Sciatic nerve (tissue), 2 donors: ENCODE measurements around the gene XXYLT1. TPM values are rescaled to one million over a fixed set of nuclear protein-coding genes. Genes with fewer than 3 reads are reported as not detected.
A peak's percentile ranks its signal among the peaks of the same experiment; 100 is the strongest.
"Not testable (repeated sequence)": the region's sequence is repeated elsewhere in the genome, so short reads cannot be mapped to it uniquely, and the experiment has no call there.

ENCODE experiments used
- ATAC-seq: fragments of 200-7000 bp; cut with Tn5 transposase; one replicate; pipeline ENCODE4 v1.9.1; 2020; ENCODE audit warnings: mild to moderate bottlenecking, moderate library complexity
- DNase-seq: peaks from one replicate; pipeline ENCODE4 v3.0.0-alpha.2; 2020; ENCODE audit warnings: low spot score
- intact Hi-C: fragments of 100-400 bp; cut with DNase I; formaldehyde crosslinking; loops from one replicate; pipeline ENCODE4 v1.14.2; 2022
- total RNA-seq: library from RNA; stranded (reverse); fragmentation: NEBNext Ultra II Directional; extraction: Animal tissue kit (Norgen Biotek cat#: 25700); gene quantifications from one replicate; pipeline ENCODE4 v1.2.1, GENCODE V29; 2021
- donor health status: DM: no; HTN: no; CAD: no.
- donor health status: DM: no; HTN: no; CAD: no.

Gene XXYLT1
- total RNA-seq, 1 donor from 2014 or later = 11.0 TPM

DNA sequence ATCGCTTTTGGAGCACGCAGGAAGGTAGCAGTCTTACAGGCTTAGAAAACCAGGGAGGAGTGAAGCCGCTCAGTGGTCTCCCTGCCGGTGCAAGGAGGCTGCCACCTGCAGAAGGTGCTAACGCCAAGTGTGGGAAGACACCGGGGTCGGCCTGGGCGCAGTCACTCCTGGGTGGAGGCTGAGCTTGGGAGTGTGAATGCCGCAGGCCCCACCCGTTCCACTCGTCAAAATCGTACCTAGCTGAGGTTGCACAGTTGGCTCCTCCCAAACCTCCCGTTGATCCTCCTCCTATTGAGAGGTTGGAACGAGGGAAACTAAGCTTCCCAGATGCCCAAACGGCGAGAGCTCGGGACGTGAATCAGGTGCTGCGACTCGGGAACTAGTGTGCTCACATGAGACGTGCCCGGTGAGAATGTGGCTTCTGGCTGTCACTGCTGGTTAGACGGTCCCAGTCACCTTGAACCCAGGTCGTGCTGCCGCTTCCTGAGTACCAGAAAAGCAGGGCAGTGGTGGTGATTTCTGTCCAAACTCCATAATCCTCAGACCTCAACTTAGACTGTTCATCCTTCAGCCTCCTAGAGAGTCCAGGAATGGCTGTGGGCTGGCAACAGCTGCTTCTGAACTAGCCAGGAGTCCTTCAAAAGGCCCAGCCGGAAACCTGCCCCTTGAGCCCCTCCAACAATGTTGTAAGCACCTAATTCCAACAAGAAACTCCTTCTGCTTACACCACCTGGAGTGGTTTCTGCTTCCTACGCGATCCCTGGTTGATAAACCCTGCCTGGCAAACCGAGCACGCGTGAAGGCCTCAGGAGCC is 156.0 kb downstream of the XXYLT1 start:
- ATAC-seq (no peak), DNase-seq (no peak)
- intact Hi-C loops = loop anchor here (10.0 kb wide), 1 partner anchor 140 kb away; no protein-coding TSS in a partner anchor

DNA sequence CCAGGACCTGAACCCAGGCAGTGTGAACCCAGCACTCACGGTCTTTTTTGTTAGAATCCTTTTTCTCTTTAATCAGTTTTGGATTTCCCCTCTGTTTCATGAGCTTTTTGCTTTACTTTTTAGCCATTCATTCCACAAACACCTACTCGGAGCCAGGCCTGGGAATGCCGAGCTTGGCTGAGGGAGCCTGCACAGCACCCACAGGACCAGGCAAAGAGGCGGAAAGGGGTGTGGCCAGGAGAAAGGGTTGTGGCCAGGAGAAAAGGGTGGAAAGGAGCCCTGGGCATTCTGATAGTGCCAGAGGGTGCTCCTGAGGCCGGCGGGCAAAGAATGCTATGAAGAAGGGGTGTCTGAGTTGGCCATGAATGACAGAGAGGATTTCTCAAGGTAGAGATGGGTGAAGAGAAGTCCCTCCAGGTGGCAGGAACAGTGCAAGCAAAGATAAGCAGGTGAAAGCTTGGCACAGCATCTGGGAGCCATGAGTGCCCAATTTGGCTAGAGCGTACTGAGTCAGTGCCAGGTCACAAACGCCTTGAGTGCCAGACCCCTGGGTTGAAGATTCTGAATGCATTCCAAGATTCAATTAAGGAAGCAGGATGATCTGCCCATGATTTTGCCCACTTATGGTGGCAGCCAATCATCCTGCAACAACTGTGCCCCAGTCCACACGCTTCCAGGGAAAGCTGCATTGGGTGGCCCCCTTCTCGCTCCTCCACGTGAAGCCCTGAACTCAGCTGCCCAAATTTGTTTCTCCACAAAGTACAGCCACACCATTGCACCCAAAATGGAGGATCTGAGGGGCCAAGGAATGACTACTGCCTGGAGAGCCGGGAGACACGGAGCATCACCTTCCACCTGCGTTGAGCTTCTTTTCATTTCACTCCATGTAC is 157.2 kb downstream of the XXYLT1 start:
- ATAC-seq = no peak
- intact Hi-C loops = loop anchor here (10.0 kb wide), 1 partner anchor 141 kb away; no protein-coding TSS in a partner anchor
- no peak for DNase-seq

DNA sequence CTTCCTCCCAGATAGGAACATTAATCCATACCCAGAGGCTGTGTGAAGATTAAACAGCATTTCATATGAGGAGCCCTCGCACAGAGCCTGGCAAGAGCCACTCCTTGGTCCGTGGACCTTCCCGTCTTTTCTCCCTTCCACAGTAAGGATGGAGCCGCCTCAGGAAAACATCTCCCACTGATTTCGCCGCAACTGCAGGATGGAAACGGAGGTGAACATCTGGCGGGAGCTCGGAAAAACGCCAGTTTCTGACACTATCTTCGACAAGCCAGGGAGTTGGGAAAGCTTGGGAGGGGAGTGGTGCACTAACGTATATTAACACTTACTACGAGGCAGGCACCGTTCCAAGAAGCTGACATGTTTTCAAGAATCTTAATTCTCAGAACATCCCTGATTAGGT is 157.9 kb downstream of the XXYLT1 start:
- intact Hi-C loops = loop anchor here (10.0 kb wide), 1 partner anchor 142 kb away; no protein-coding TSS in a partner anchor
- no peak for DNase-seq
- ATAC-seq = no peak

DNA sequence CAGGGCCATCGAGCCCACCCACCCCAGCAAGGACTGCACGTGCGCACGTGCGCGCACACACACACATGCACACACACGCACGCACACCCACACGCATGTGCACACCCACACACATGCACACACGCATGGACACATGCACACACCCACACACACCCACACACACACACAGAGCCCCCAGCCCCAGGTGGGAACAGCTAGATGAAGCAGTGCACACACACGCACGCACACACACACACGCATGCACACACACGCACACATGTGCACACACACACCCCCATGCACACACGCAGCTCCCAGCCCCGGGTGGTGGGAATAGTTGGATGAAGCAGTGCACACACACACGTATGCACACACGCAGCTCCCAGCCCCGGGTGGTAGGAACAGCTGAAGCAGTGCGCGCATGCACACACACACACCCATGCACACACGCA is 158.6 kb downstream of the XXYLT1 start:
- DNase-seq (no peak), ATAC-seq (no peak)
- intact Hi-C loops = loop anchor here (10.0 kb wide), 1 partner anchor 142 kb away; no protein-coding TSS in a partner anchor

DNA sequence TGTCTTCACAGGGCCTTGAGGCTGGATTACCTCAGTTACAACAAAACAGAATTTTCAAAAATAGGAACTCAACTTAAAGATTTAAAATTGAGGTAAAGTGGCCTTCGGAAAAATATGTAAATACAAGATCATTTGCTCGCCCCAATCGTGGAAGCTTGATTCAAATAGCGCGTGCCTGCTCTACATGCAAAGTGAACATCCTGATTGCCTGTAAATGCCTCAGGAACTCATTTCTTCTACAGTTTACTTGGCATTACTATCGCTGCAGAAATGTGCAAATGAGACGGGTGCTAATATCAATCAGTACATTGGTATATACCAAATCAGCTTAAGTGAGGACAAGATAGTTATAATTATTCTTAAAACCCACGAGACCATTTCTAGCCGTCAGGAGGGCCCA is 159.2 kb downstream of the XXYLT1 start:
- DNase-seq (no peak), ATAC-seq (no peak)
- intact Hi-C loops = loop anchor here (10.0 kb wide), 1 partner anchor 143 kb away; no protein-coding TSS in a partner anchor

DNA sequence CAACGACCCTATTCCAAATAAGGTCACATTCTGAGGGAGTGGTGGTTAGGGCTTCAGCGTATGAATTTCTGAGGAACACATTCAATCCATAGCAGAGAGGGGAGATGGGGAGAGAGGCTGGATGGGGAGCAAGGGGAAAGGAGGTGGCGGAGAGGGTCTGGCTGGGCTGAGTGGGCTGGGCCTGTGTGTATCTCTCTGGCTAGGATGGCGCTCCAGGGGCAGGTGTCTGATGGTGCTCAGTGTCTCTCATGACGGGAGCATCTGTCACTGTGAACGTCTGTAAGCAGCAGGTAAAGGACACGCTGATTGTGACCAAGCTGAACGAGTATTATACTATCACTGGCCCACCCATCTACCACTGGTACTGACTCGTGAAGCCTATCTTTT is 159.6 kb downstream of the XXYLT1 start:
- DNase-seq (no peak), ATAC-seq (peak; percentile 10)
- intact Hi-C loops = loop anchor here (10.0 kb wide), 1 partner anchor 143 kb away; no protein-coding TSS in a partner anchor

DNA sequence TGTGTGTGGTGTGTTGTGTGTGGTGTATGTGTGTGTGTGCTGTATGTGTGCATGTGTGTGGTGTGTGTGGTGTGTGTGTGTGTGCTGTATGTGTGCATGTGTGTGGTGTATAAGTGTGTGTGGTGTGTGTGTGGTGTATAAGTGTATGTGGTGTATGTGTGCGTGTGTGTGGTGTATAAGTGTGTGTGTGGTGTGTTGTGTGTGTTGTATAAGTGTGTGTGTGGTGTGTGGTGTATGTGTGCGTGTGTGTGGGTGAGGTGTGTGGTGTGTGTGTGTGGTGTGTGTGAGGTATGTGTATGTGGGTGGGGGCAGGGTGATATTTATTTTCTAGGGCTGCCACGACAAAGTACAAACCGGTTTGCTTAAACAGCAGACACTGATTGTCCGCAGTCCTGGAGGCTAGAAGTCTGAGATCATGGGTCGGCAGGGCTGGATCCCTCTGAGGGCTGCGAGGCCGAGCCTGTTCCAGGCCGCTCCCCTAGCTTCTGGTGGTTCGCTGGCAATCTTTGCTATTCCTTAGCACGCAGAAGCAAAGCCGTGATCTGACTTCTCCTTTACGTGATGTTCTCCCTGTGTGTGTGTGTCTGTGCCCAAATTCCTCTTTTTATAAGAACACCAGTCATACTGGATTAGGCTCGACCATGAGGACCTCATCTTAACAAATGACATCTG is 160.2 kb downstream of the XXYLT1 start:
- DNase-seq (peak; percentile 74), ATAC-seq (peak; percentile 93)
- intact Hi-C loops = loop anchor here (10.0 kb wide), 1 partner anchor 144 kb away; no protein-coding TSS in a partner anchor

DNA sequence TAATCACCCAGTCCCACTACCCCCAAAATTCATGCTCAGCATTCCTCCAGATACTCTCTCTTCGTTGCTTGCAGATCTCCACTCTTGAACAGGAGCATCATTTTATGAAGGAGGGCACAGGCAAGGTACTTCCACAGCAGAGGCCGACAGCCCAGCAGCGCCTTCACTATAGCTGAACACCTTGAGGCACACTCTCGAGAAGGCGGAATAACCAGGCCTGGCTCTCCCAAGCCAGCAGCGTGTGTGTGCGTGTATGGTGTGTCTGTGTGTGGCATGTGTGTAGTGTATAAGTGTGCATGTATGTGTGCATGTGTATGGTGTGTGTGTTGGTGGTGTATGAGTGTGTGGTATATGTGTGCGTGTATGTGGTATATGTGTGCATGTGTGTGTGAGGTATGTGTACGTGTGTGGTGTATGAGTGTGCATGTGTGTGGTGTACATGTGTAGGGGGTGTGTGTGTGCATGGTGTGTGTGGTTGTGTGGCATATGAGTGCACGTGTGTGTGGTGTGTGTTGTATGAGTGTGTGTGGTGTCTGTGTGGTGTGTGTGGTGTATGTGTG is 161.8 kb downstream of the XXYLT1 start:
- DNase-seq = peak; percentile 32
- ATAC-seq = no peak
- intact Hi-C loops = no loop called here

DNA sequence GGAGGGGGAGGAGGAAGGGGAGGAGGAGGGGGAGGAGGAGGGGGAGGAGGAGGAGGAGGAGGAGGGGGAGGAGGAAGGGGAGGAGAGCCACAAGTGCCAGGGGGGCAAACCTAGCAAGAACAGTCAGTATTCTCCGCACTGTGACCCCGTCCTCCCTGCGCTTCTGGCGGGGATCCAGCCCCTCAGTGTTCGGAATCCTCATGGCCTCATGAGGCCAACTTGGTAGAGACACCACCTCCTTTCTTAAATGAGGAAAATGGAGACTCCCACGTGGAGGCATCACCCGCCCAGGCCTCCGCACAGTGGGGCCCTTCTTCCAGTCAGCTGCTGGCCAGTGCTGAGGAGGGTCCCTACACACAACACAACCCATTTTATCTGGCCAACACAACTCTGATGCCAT is 163.4 kb downstream of the XXYLT1 start:
- DNase-seq (no peak), ATAC-seq (no peak)
- intact Hi-C loops = no loop called here

DNA sequence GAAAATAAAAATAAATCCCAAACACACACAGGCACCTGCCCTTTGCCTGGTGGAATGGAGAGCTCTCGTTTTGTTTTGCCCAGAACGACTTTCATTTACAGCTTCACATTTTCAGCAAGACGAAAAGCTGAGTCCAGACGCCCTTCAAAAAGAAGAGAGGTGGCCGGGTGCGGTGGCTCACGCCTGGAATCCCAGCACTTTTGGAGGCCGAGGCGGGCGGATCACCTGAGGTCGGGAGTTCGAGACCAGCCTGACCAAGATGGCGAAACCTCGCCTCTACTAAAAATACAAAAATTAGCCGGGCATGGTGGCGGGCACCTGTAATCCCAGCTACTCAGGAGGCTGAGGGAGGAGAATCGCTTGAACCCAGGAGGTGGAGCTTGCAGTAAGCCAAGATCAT is 163.9 kb downstream of the XXYLT1 start:
- DNase-seq, intact Hi-C loops, ATAC-seq: not testable (repeated sequence)

DNA sequence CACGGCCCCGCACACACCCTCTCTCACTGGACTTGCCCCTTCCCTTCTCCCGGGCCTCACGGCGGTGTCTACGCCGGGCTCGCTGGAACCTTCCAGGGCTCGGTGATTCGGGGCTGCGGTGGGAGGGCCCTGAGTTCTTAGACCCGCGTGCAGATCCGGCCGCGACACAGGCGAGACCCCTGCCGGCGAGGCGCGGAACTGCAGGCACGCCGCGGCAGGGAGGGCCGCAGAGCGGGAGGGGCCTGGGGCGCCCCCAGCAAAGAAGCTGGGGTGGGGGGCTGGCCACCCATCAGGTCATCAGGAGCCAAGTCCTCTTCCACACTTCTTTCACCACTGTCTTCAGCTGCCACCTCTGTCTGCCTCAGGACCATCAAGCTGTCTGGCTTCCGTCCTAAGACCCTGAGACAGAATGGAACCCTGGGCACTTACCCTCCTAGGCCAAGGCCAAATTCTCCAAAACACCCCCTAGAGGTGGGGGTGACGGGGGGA is 164.5 kb downstream of the XXYLT1 start:
- peak; percentile 62 for ATAC-seq
- peak; percentile 80 for DNase-seq
- intact Hi-C loops = no loop called here

DNA sequence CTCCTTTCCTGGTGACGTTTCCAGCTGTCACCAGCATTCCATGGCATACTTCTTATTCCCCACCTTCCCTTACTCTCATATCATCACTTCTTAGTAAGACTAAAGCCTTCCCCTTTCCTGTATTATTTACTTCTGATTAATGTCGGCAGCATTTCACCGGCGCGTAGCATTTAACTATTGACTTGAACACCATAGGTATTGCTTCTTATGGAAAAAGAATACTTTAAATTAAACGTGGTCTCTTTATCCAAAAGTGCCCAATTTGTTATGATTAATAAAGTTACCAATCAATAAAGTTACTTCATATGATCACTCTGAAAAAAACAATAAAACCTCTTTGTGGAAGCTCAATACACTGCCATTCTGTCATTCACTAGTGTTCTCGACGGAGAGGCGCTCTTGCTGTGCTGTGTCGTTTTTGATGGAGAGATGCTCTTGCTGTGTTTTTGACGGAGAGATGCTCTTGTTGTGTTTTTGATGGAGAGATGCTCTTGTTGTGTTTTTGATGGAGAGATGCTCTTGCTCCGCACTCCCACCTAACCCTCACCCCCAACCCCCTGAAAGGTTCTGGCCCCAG is 165.0 kb downstream of the XXYLT1 start:
- intact Hi-C loops = loop anchor here (2.0 kb wide), 1 partner anchor 419 kb away; no protein-coding TSS in a partner anchor
- DNase-seq (no peak), ATAC-seq (no peak)

DNA sequence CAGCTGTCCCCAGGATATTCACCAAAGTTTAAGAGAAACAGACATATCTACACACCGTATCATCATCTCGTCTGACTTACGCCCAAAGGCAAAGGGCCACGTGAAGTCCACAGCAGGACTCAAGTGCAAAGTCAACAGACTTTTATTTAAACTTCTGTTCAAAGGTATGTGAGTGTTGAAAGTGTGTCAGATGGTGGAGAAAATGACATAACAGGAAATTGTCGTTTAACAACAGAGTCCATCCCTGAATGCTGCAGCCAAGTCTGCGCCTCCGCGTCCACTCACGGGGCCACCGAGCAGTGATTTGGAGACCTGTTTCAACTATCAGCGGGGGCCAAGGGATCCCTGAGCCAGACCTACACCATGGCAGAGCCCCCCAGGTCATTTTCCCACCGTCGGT is 165.6 kb downstream of the XXYLT1 start:
- DNase-seq (no peak), ATAC-seq (no peak)
- intact Hi-C loops = loop anchor here (2.0 kb wide), 1 partner anchor 419 kb away; no protein-coding TSS in a partner anchor

DNA sequence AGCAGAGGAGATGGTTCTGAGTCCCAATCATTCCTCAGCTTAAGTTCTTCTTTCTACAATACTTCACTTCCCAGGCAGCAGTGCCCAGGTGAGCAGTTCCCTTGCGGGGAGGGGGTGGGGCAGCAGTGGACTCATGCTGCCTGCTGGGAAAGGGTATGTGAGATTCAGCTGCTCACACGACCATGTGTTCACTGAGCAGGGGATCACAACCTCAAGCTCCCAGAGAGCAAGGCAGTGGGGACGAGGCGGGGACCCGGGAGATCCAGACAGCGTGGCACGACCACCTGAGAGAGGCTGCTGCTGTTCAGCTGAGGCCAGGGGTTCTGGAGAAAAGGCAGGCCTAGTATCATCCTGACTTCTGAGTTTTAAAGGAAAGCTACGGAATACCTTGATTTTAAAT is 166.6 kb downstream of the XXYLT1 start:
- DNase-seq = peak; percentile 53
- no peak for ATAC-seq

DNA sequence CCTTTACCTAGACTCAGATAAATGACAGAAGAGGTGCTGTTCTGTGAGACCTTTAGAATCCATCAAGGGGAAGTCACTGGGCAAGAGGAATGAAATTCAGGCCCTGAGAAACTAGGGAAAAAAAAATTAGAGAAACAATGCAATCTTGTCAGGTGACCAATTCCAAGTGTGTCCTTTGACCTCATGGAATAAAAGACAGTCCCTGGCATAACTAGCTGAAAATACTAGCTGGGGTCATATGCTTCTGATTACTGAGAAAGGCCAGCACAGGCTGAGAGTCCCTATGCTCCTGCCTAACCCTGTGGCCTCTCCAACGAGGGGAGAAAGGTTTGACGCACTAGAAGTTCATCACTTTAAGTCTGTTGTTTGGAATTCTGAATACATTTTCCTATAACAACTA is 167.3 kb downstream of the XXYLT1 start:
- intact Hi-C loops = loop anchor here (2.0 kb wide), 1 partner anchor 417 kb away; no protein-coding TSS in a partner anchor
- DNase-seq = peak; percentile 23
- ATAC-seq = peak; percentile 78

More for the DNA sequence above, 166.6 kb downstream of the XXYLT1 start:
- intact Hi-C loops = loop anchor here (2.0 kb wide), 1 partner anchor 418 kb away; no protein-coding TSS in a partner anchor

DNA sequence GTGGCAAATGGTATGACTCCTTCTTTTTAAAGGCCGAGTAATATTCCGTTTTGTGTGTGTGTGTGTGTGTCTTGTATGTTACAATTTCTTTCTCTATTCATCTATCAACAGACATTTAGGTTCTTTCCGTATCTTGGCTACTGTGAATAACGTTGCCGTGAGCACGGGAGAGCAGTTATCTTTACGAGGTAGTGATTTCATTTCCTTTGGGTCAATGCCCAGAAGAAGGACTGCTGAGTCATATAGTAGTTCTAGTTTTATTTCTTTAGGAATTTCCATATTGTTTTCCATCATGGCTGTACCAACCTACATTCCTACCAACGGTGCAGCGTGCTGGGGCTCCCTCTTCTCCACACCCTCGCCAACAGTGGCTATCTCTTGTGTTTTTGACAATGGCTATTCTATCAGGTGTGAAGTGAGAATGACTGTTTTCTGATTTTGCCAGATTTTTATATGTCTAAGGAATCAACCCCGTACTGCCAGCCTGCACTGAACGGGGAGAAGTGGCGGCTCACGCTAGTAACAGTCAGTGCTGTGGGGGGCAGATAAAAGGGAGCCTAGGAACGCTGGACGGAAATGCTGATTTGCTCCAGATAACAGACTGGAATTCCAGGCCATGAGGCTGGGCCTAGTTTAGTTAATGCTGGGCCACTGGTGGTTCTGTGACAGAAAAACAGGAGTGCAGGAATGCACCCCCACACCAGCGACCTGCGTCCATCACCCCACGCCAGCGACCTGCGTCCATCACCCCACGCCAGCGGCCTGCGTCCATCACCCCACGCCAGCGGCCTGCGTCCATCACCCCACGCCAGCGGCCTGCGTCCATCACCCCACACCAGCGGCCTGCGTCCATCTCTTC is 168.1 kb downstream of the XXYLT1 start:
- DNase-seq (peak; percentile 40), ATAC-seq (peak; percentile 25)
- intact Hi-C loops = no loop called here
